Germinal center (tissue), 1 donor: ENCODE measurements around the gene CFAP221.

Experiments used
- DNase-seq: peaks from one replicate; pipeline ENCODE4 v3.0.0; 2012; ENCODE audit warnings: mixed read lengths, low spot score

CFAP221 gene

DNA sequence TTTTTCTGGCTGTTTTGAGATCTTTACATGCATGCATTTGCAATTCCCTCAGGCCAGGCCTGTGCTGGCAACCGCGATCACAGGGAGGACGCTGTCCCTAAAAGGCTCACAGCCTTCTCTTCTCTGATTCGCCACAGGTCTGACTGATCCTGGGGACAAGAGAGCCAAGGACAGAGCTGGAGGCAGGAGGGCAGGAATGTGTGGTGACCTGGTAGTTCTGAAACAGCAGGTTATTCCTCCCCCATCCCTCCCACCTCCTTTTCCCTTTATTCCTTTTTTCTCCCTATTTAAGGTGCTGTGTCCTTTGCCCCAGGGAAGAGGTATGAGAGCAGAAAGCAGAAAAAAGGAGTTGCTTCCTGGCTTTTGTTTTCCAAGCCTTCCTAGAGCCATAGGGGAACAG, 156.6 kb downstream of the CFAP221 start:
- no peak for DNase-seq

- no peak for DNase-seq
These were observed 157.1 kb downstream of the CFAP221 start for GRCh38 chr2:119701352-119701751.

- DNase-seq = no peak
These were observed 158.1 kb downstream of the CFAP221 start for GRCh38 chr2:119702203-119702917.

- peak; percentile 77 for DNase-seq
These were observed 158.7 kb downstream of the CFAP221 start for GRCh38 chr2:119702918-119703401.

DNA sequence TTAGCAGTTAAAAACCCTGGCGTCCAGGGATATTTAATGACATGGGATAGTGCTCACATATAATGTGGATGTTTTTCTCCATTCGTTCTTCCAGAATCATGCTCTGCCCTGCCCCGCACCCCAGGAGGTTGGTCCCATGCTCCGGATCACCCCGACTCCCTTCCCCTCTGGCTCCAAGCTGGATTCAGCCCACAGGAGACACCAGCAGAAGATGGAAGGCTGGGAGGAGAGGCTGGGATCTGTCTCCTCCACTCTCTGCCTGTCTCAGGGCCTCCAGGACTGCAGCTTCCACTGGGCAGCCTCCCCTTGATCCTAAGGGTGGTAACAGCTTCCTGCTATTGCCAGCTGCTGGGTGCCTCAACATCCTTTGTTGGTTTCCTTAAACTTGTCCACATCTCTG, 159.3 kb downstream of the CFAP221 start:
- DNase-seq = no peak

DNA sequence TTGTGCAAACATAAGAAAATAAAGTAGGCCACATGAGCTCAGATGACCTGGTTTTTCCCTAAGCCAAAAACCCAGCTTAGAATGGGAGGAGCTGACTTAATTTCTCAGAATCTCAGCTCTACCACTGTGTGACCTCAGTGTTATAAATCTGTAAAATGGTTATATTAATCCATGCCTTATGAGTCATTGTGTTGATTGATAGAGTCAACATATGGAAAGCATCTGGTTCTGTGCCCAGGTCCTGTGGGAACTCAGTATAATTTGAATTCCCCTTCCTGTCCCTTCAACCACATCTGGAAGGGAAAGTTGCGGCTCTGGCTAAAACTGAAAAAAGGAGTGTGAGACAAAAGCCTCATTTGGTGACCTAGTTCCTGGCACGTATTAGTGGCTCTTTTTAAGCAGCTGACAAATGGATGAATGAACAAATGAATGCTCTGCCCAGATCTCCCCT, 160.4 kb downstream of the CFAP221 start:
- DNase-seq = no peak

GRCh38 chr2:119706221-119706620, 162.0 kb downstream of the CFAP221 start:
- no peak for DNase-seq
